ENCODE measurements around the gene COL28A1. TPM values are rescaled to one million over a fixed set of nuclear protein-coding genes. Genes with fewer than 3 reads are reported as not detected.

The COL28A1 gene
- total RNA-seq, 1 donor from 2014 or later, result not detected

DNA sequence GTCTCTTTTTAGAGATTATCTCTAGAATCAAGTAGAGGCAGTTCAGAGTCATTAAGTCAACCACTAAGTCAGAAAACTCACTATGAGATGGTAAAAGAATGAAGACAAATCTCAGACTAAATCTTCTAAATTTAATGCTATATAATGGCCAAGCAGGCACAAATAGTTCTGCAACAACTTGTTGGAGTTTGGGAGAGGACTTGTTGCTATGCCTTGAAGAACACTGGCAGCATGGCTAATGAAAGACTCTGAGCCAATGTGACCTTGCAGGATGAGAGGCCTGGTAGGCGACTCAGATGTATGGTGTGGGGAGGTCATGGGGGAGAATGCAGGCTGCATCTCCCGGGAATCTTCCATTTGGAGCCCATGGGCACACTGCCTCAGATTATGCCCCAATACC lies 224.7 kb downstream of the COL28A1 start:
- no peaks in the 10 kb centered on the region for H3K4me1 Mint-ChIP-seq (ENCODE audit: unreplicated experiment)
- TF ChIP-seq, protein P1, sequence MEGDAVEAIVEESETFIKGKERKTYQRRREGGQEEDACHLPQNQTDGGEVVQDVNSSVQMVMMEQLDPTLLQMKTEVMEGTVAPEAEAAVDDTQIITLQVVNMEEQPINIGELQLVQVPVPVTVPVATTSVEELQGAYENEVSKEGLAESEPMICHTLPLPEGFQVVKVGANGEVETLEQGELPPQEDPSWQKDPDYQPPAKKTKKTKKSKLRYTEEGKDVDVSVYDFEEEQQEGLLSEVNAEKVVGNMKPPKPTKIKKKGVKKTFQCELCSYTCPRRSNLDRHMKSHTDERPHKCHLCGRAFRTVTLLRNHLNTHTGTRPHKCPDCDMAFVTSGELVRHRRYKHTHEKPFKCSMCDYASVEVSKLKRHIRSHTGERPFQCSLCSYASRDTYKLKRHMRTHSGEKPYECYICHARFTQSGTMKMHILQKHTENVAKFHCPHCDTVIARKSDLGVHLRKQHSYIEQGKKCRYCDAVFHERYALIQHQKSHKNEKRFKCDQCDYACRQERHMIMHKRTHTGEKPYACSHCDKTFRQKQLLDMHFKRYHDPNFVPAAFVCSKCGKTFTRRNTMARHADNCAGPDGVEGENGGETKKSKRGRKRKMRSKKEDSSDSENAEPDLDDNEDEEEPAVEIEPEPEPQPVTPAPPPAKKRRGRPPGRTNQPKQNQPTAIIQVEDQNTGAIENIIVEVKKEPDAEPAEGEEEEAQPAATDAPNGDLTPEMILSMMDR (IDR thresholded peaks at IDR 0.05; ENCODE audit: unreplicated experiment), result no peak
- H3K9me3 Mint-ChIP-seq (ENCODE audit: unreplicated experiment), result no peaks in the 10 kb centered on the region
- H3K27ac Mint-ChIP-seq (ENCODE audit: unreplicated experiment), result no peak overlapping the region
- H3K27me3 Mint-ChIP-seq (ENCODE audit: unreplicated experiment), result peaks cover 2% of the 10 kb centered on the region
- H3K4me3 Mint-ChIP-seq (ENCODE audit: unreplicated experiment), result no peak overlapping the region
- no peak for DNase-seq (ENCODE audit: low spot score)
- H3K36me3 Mint-ChIP-seq (ENCODE audit: low read depth, unreplicated experiment), result no peaks in the 10 kb centered on the region

DNA sequence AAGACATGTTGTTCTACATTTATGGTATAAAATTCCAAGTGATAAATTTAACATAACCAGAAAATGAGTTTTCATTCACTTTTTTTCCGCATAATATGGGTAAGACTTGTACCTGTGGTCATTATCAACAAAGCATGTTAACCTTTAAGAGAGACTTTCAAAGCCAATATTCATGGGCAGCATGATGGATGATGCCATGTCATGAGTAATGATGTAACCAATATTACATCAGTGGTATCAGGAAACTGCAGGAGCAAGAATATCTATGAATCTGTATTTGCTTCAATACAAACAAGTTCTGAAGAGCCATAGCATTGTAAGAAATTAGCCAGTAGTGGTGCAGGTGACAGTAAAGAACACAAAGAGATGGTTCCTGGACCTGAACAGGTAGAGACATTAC lies 226.5 kb downstream of the COL28A1 start:
- H3K27me3 Mint-ChIP-seq (ENCODE audit: unreplicated experiment), result no peaks in the 10 kb centered on the region

More for the DNA sequence above, 226.5 kb downstream of the COL28A1 start:
- H3K27ac Mint-ChIP-seq (ENCODE audit: unreplicated experiment), result no peak overlapping the region
- DNase-seq (ENCODE audit: low spot score), result no peak
- TF ChIP-seq, protein P1 (IDR thresholded peaks at IDR 0.05; ENCODE audit: unreplicated experiment), result no peak
- H3K4me1 Mint-ChIP-seq (ENCODE audit: unreplicated experiment), result peaks cover under 1% of the 10 kb centered on the region
- no peaks in the 10 kb centered on the region for H3K36me3 Mint-ChIP-seq (ENCODE audit: low read depth, unreplicated experiment)
- H3K9me3 Mint-ChIP-seq (ENCODE audit: unreplicated experiment), result no peaks in the 10 kb centered on the region
- no peak overlapping the region for H3K4me3 Mint-ChIP-seq (ENCODE audit: unreplicated experiment)

Other genes with a start within 250 kb of the COL28A1 start
- gene MIOS, start 31.0 kb upstream of the COL28A1 start, total RNA-seq (ENCODE audit: unreplicated experiment), result 22.3 TPM
- gene UMAD1, start 104.9 kb upstream of the COL28A1 start, total RNA-seq (ENCODE audit: unreplicated experiment), result 5.7 TPM
- gene RPA3, start 182.7 kb upstream of the COL28A1 start, total RNA-seq (ENCODE audit: unreplicated experiment), result 23.6 TPM